Glutamatergic neuron (in vitro differentiated cells): ENCODE measurements around the gene PMVK. TPM values are rescaled to one million over a fixed set of nuclear protein-coding genes. Genes with fewer than 3 reads are reported as not detected.

Source experiments
- DNase-seq: peaks from one replicate; pipeline ENCODE4 v3.0.0; 2022
- H3K27ac Mint-ChIP-seq: one replicate; pipeline ENCODE4 v1.8.0; 2020; ENCODE audit warnings: mild to moderate bottlenecking, mixed read lengths, inconsistent platforms; ENCODE audit not compliant: unreplicated experiment
- H3K27me3 Mint-ChIP-seq: one replicate; pipeline ENCODE4 v1.8.0; 2020; ENCODE audit warnings: mild to moderate bottlenecking, moderate library complexity, mixed read lengths, inconsistent platforms; ENCODE audit not compliant: unreplicated experiment
- H3K36me3 Mint-ChIP-seq: one replicate; pipeline ENCODE4 v1.8.0; 2020; ENCODE audit warnings: mild to moderate bottlenecking, mixed read lengths, inconsistent platforms; ENCODE audit not compliant: unreplicated experiment
- H3K4me1 Mint-ChIP-seq: one replicate; pipeline ENCODE4 v1.8.0; 2020; ENCODE audit warnings: mild to moderate bottlenecking, low read depth, mixed read lengths, inconsistent platforms; ENCODE audit not compliant: unreplicated experiment
- H3K4me3 Mint-ChIP-seq: one replicate; pipeline ENCODE4 v1.8.0; 2020; ENCODE audit warnings: mild to moderate bottlenecking, mixed read lengths, inconsistent platforms; ENCODE audit not compliant: unreplicated experiment
- H3K9me3 Mint-ChIP-seq: one replicate; pipeline ENCODE4 v1.8.0; 2020; ENCODE audit warnings: mild to moderate bottlenecking, moderate library complexity, mixed read lengths, inconsistent platforms; ENCODE audit not compliant: unreplicated experiment
- CTCF ChIP-seq: fragments of 200-600 bp; sonication (generic); IDR thresholded peaks from one replicate; pipeline ENCODE4 v1.5.0; 2021; ENCODE audit not compliant: partially characterized antibody, unreplicated experiment
- total RNA-seq: library from RNA; stranded (reverse); fragmentation: NEBNext Ultra II Directional; extraction: Animal tissue kit (Norgen Biotek cat#: 25700); gene quantifications from one replicate; pipeline ENCODE4 v1.2.1, GENCODE V29; 2021; ENCODE audit not compliant: unreplicated experiment

The PMVK gene
- total RNA-seq, 1 donor from 2014 or later = 30.7 TPM

- H3K4me3 Mint-ChIP-seq = no peak overlapping the region
- peaks cover 7% of the 10 kb centered on the region for H3K27me3 Mint-ChIP-seq
- H3K4me1 Mint-ChIP-seq = no peaks in the 10 kb centered on the region
- no peak overlapping the region for H3K27ac Mint-ChIP-seq
- no peak for TF ChIP-seq CTCF
- peaks cover 14% of the 10 kb centered on the region for H3K36me3 Mint-ChIP-seq
- peaks cover 10% of the 10 kb centered on the region for H3K9me3 Mint-ChIP-seq
- no peak for DNase-seq
Measured at GRCh38 chr1:154906621-154907081, 29.9 kb downstream of the PMVK start.

GRCh38 chr1:154902938-154903566, 33.5 kb downstream of the PMVK start:
- H3K36me3 Mint-ChIP-seq = peaks cover 5% of the 10 kb centered on the region
- H3K4me1 Mint-ChIP-seq = no peaks in the 10 kb centered on the region
- peaks cover 5% of the 10 kb centered on the region for H3K27me3 Mint-ChIP-seq
- no peak overlapping the region for H3K27ac Mint-ChIP-seq
- H3K9me3 Mint-ChIP-seq = peaks cover 6% of the 10 kb centered on the region
- H3K4me3 Mint-ChIP-seq = no peak overlapping the region
- DNase-seq = no peak
- no peak for TF ChIP-seq CTCF

- H3K27me3 Mint-ChIP-seq = peaks cover 2% of the 10 kb centered on the region
Measured at GRCh38 chr1:154901591-154901990, 34.9 kb downstream of the PMVK start.

GRCh38 chr1:154899041-154899440, 37.5 kb downstream of the PMVK start:
- Mint-ChIP-seq H3K4me1 (no peaks in the 10 kb centered on the region), H3K27ac (no peak overlapping the region), H3K9me3 (peaks cover 5% of the 10 kb centered on the region), H3K27me3 (peaks cover 2% of the 10 kb centered on the region), H3K36me3 (no peaks in the 10 kb centered on the region), H3K4me3 (no peak overlapping the region)
- no peak for DNase-seq
- no peak for TF ChIP-seq CTCF

More at GRCh38 chr1:154901591-154901990, 34.9 kb downstream of the PMVK start:
- Mint-ChIP-seq H3K9me3 (peaks cover 5% of the 10 kb centered on the region), H3K36me3 (no peaks in the 10 kb centered on the region), H3K27ac (no peak overlapping the region), H3K4me1 (no peaks in the 10 kb centered on the region), H3K4me3 (no peak overlapping the region)
- TF ChIP-seq CTCF = no peak
- DNase-seq = no peak

- no peak for DNase-seq
- TF ChIP-seq CTCF = no peak
- peaks cover 2% of the 10 kb centered on the region for H3K27me3 Mint-ChIP-seq
- no peaks in the 10 kb centered on the region for H3K36me3 Mint-ChIP-seq
- no peak overlapping the region for H3K27ac Mint-ChIP-seq
- H3K4me3 Mint-ChIP-seq = no peak overlapping the region
- no peaks in the 10 kb centered on the region for H3K4me1 Mint-ChIP-seq
- H3K9me3 Mint-ChIP-seq = peaks cover 6% of the 10 kb centered on the region
Measured at GRCh38 chr1:154896771-154897286, 39.7 kb downstream of the PMVK start.
